Measurements from ENCODE around the gene GRM8.
A peak's percentile ranks its signal among the peaks of the same experiment; 100 is the strongest.

The GRM8 gene

GRCh38 chr7:126511046-126511445 is 741.7 kb downstream of the GRM8 start:
- DNase-seq (ENCODE audit: low spot score), result no peak

GRCh38 chr7:126501617-126502016 is 751.1 kb downstream of the GRM8 start:
- no peak for DNase-seq (ENCODE audit: low spot score)

GRCh38 chr7:126499481-126499880 is 753.3 kb downstream of the GRM8 start:
- no peak for DNase-seq (ENCODE audit: low spot score)

- DNase-seq (ENCODE audit: low spot score), result no peak
Measured at GRCh38 chr7:126495733-126496132, 757.0 kb downstream of the GRM8 start.

- no peak for DNase-seq (ENCODE audit: low spot score)
Measured at GRCh38 chr7:126495001-126495400, 757.7 kb downstream of the GRM8 start.

- DNase-seq (ENCODE audit: low spot score), result no peak
Measured at GRCh38 chr7:126493801-126494200, 758.9 kb downstream of the GRM8 start.

- DNase-seq (ENCODE audit: low spot score), result no peak
Measured at GRCh38 chr7:126489874-126490273, 762.9 kb downstream of the GRM8 start.

GRCh38 chr7:126487728-126488442 is 764.9 kb downstream of the GRM8 start:
- no peak for DNase-seq (ENCODE audit: low spot score)

GRCh38 chr7:126486806-126487205 is 765.9 kb downstream of the GRM8 start:
- no peak for DNase-seq (ENCODE audit: low spot score)

- DNase-seq (ENCODE audit: low spot score), result no peak
Measured at GRCh38 chr7:126485791-126486190, 767.0 kb downstream of the GRM8 start.

- no peak for DNase-seq (ENCODE audit: low spot score)
Measured at GRCh38 chr7:126483972-126484371, 768.8 kb downstream of the GRM8 start.

- no peak for DNase-seq (ENCODE audit: low spot score)
Measured at GRCh38 chr7:126472825-126473224, 779.9 kb downstream of the GRM8 start.

- no peak for DNase-seq (ENCODE audit: low spot score)
Measured at GRCh38 chr7:126462405-126462804, 790.3 kb downstream of the GRM8 start.

- DNase-seq (ENCODE audit: low spot score), result no peak
Measured at GRCh38 chr7:126460664-126461063, 792.1 kb downstream of the GRM8 start.

GRCh38 chr7:126453104-126453503 is 799.6 kb downstream of the GRM8 start:
- DNase-seq (ENCODE audit: low spot score), result no peak

GRCh38 chr7:126450269-126450671 is 802.5 kb downstream of the GRM8 start:
- DNase-seq (ENCODE audit: low spot score), result no peak

- DNase-seq (ENCODE audit: low spot score), result no peak
Measured at GRCh38 chr7:126449611-126450268, 803.0 kb downstream of the GRM8 start.

- no peak for DNase-seq (ENCODE audit: low spot score)
Measured at GRCh38 chr7:126447984-126448383, 804.8 kb downstream of the GRM8 start.

- no peak for DNase-seq (ENCODE audit: low spot score)
Measured at GRCh38 chr7:126445991-126446390, 806.8 kb downstream of the GRM8 start.

- peak; percentile 11 for DNase-seq (ENCODE audit: low spot score)
Measured at GRCh38 chr7:126443951-126444350, 808.8 kb downstream of the GRM8 start.

- no peak for DNase-seq (ENCODE audit: low spot score)
Measured at GRCh38 chr7:126442908-126443307, 809.8 kb downstream of the GRM8 start.

GRCh38 chr7:126441745-126442144 is 811.0 kb downstream of the GRM8 start:
- no peak for DNase-seq (ENCODE audit: low spot score)

- DNase-seq (ENCODE audit: low spot score), result no peak
Measured at GRCh38 chr7:126440542-126440941, 812.2 kb downstream of the GRM8 start.
